GM21717 (cell line): ENCODE measurements around the gene MUC12.
"Not testable (repeated sequence)": the region's sequence is repeated elsewhere in the genome, so short reads cannot be mapped to it uniquely, and the experiment has no call there.

Experiments
- ATAC-seq: cut with Tn5 transposase; IDR thresholded peaks from one replicate; pipeline ENCODE4 v1.9.1; 2021; ENCODE audit warnings: mild to moderate bottlenecking, moderate library complexity; ENCODE audit not compliant: unreplicated experiment

Gene MUC12

GRCh38 chr7:100991631-100992030, 22.3 kb downstream of the MUC12 start:
- no peak for ATAC-seq

GRCh38 chr7:100992280-100992679, 22.9 kb downstream of the MUC12 start:
- not testable (repeated sequence) for ATAC-seq

- not testable (repeated sequence) for ATAC-seq
Measured at GRCh38 chr7:100994671-100995070, 25.3 kb downstream of the MUC12 start.

GRCh38 chr7:100998530-100998929, 29.2 kb downstream of the MUC12 start:
- ATAC-seq: not testable (repeated sequence)

- ATAC-seq: not testable (repeated sequence)
Measured at GRCh38 chr7:100999334-100999733, 30.0 kb downstream of the MUC12 start.

- not testable (repeated sequence) for ATAC-seq
Measured at GRCh38 chr7:101000025-101000424, 30.7 kb downstream of the MUC12 start.

- ATAC-seq: not testable (repeated sequence)
Measured at GRCh38 chr7:101002333-101002732, 33.0 kb downstream of the MUC12 start.

- ATAC-seq: not testable (repeated sequence)
Measured at GRCh38 chr7:101007361-101007760, 38.0 kb downstream of the MUC12 start.

GRCh38 chr7:101009629-101010028, 40.3 kb downstream of the MUC12 start:
- no peak for ATAC-seq

GRCh38 chr7:101012931-101013330, 43.6 kb downstream of the MUC12 start:
- ATAC-seq: no peak

GRCh38 chr7:101015626-101016025, 46.3 kb downstream of the MUC12 start:
- ATAC-seq: no peak

- peak; percentile 69 for ATAC-seq
Measured at GRCh38 chr7:101017064-101017777, 47.9 kb downstream of the MUC12 start.

GRCh38 chr7:101018271-101019167, 49.2 kb downstream of the MUC12 start:
- ATAC-seq: no peak

GRCh38 chr7:101020444-101020843, 51.1 kb downstream of the MUC12 start:
- ATAC-seq: no peak

GRCh38 chr7:101021703-101022102, 52.3 kb downstream of the MUC12 start:
- no peak for ATAC-seq

GRCh38 chr7:101023839-101024238, 54.5 kb downstream of the MUC12 start:
- ATAC-seq: no peak

- no peak for ATAC-seq
Measured at GRCh38 chr7:101031082-101031481, 61.7 kb downstream of the MUC12 start.

- no peak for ATAC-seq
Measured at GRCh38 chr7:101035941-101036340, 66.6 kb downstream of the MUC12 start.

- not testable (repeated sequence) for ATAC-seq
Measured at GRCh38 chr7:101041283-101041682, 71.9 kb downstream of the MUC12 start.

GRCh38 chr7:101058355-101058754, 89.0 kb downstream of the MUC12 start:
- no peak for ATAC-seq

GRCh38 chr7:101059620-101059942, 90.2 kb downstream of the MUC12 start:
- ATAC-seq: no peak

GRCh38 chr7:101060992-101061391, 91.6 kb downstream of the MUC12 start:
- no peak for ATAC-seq
